Heart left ventricle (tissue), 13 donors: ENCODE results near the gene KRT86.

Experiments
- POLR2A ChIP-seq, 2 donors: fragments of 450-650 bp; IDR thresholded peaks; one replicate each; pipeline ENCODE4 v1.6.1; 2017; ENCODE audit warnings: antibody characterized with exemption in 2 of 2, mild to moderate bottlenecking in 2 of 2, moderate library complexity in 2 of 2
- TF ChIP-seq, protein P1 (sequence below), 12 donors: fragments of 200-600 bp; sonication (generic) in 4 of 12; IDR thresholded peaks; one replicate each; pipeline versions ENCODE4 v1.5.0 to v1.8.0; 2018 to 2022; ENCODE audit warnings: antibody characterized with exemption in 12 of 12, mild to moderate bottlenecking in 5 of 12
- donor health status: ischemic (EF 13 %, LVEDD 7.1; RV severe dilation, severe dysfunction).
- donor health status: DM: no; HTN: yes; CAD: no.
- donor health status: DM: no; HTN: no; CAD: no.
- donor health status: ischemic (EF 25% LVEDD 6.9; RV normal size, moderate dysfunction).
- donor health status: ischemic (EF 25% LVEDD 5.7; RV mildly dilated, moderate dysfunction).
- donor health status: ischemic (EF 35%, LVEDD 5.7; RV mildly dilated, moderate dysfunction).
- donor health status: nonischemic (EF 11% LVEDD 7.7; RV severe dilation, severe dysfunction).
- donor health status: DM: yes; HTN: yes; CAD: no.
- donor health status: PGD.
- donor health status: ischemic (EF 29% LVEDD 5.4; RV normal size, mild dysfunction).
- donor health status: nonischemic (EF 23%, LVEDD 6.1; RV moderate dilation, normal function).

GRCh38 chr12:52321418-52321817, 47.0 kb downstream of the KRT86 start:
- TF ChIP-seq, protein P1, sequence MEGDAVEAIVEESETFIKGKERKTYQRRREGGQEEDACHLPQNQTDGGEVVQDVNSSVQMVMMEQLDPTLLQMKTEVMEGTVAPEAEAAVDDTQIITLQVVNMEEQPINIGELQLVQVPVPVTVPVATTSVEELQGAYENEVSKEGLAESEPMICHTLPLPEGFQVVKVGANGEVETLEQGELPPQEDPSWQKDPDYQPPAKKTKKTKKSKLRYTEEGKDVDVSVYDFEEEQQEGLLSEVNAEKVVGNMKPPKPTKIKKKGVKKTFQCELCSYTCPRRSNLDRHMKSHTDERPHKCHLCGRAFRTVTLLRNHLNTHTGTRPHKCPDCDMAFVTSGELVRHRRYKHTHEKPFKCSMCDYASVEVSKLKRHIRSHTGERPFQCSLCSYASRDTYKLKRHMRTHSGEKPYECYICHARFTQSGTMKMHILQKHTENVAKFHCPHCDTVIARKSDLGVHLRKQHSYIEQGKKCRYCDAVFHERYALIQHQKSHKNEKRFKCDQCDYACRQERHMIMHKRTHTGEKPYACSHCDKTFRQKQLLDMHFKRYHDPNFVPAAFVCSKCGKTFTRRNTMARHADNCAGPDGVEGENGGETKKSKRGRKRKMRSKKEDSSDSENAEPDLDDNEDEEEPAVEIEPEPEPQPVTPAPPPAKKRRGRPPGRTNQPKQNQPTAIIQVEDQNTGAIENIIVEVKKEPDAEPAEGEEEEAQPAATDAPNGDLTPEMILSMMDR (IDR thresholded peaks at IDR 0.05): no peak
- TF ChIP-seq POLR2A (IDR thresholded peaks at IDR 0.05): no peak
